ENCODE measurements around the gene CNGB1. TPM values are rescaled to one million over a fixed set of nuclear protein-coding genes. Genes with fewer than 3 reads are reported as not detected.
"Not testable (repeated sequence)": the region's sequence is repeated elsewhere in the genome, so short reads cannot be mapped to it uniquely, and the experiment has no call there.

Gene CNGB1
- polyA plus RNA-seq, 2 of the 4 experiments (the other 2 are of a cell fraction) = 0.23 to 0.39 TPM

DNA sequence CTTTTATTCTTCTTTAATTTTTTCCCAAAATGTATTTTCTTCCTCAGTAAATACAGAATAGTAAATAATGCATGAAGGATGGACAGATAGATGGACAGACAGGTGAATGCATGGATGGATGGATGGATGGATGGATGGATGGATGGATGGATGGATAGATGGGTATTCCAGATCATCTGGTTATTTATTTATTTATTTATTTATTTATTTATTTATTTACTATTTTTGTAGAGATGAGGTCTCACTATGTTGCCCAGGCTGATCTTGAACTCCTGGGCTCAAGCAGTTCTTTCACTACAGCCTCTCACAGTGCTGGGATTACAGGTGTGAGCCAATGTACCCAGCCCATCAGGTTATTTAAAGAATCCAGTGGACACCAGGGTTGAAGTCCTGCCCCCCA lies 53.0 kb downstream of the CNGB1 start:
- H3K4me1 ChIP-seq; H3K4me2 ChIP-seq; H3K27ac ChIP-seq; CTCF ChIA-PET; H3K9me3 ChIP-seq; POLR2A ChIA-PET; ATAC-seq; H3K4me3 ChIP-seq; FAIRE-seq; DNase-seq (ENCODE audit: low read depth in 1 of 2, low spot score in 1 of 2): not testable (repeated sequence)
- peak; percentile 86 for TF ChIP-seq ZC3H11A (IDR thresholded peaks at IDR 0.05)

GRCh38 chr16:57917489-57917888 lies 53.4 kb downstream of the CNGB1 start:
- DNase-seq (ENCODE audit: low read depth in 1 of 2, low spot score in 1 of 2); H3K4me3 ChIP-seq; H3K9me3 ChIP-seq; H3K27ac ChIP-seq; ATAC-seq; FAIRE-seq; H3K4me2 ChIP-seq; H3K4me1 ChIP-seq; CTCF ChIA-PET; POLR2A ChIA-PET: not testable (repeated sequence)
- 87% methylated on average over 2 of the region's 2 CpGs for whole genome bisulfite sequencing (ENCODE audit: missing lambda C conversion rate)

- peak in 1 of 2 experiments; percentile 42; a peak in 1 of 6 replicates for ATAC-seq
- ChIA-PET CTCF (interaction anchor here (1.2 to 2.4 kb wide), 5 partner anchors 11 to 77 kb away, joined by 3 to 23 read pairs (median 4); no protein-coding TSS in a partner anchor), POLR2A (no interaction called here)
- DNase-seq (ENCODE audit: low read depth in 1 of 2, low spot score in 1 of 2) = peak in 1 of 2 experiments; percentile 28
- peaks cover 3% of the 10 kb centered on the region; the same call in 1 of the 3 replicates for H3K4me1 ChIP-seq
- H3K9me3 ChIP-seq = no peaks in the 10 kb centered on the region
- no peak overlapping the region for H3K27ac ChIP-seq
- FAIRE-seq = no peak
- TF ChIP-seq ATOH8 (CRISPR knock-in tag; IDR thresholded peaks at IDR 0.05; ENCODE audit: low read depth) (no peak), RARB (CRISPR knock-in tag; IDR thresholded peaks at IDR 0.05) (no peak), KDM1A (IDR thresholded peaks at IDR 0.05; ENCODE audit: low read depth) (0 out of 2 replicates have a peak, but pooled peaks have one; percentile 28), ZFP36 (IDR thresholded peaks at IDR 0.05; ENCODE audit: borderline replicate concordance, partially characterized antibody) (no peak), ZC3H11A (IDR thresholded peaks at IDR 0.05) (no peak), FOSL2 (IDR thresholded peaks at IDR 0.05) (no peak), FOSL2 (CRISPR knock-in tag; IDR thresholded peaks at IDR 0.05) (0 out of 2 replicates have a peak, but pooled peaks have one; percentile 17)
- WGBS (ENCODE audit: missing lambda C conversion rate) = 73% methylated on average over 17 of the region's 17 CpGs
- H3K4me3 ChIP-seq = no peak overlapping the region
- H3K4me2 ChIP-seq = no peak overlapping the region
These were observed 54.0 kb downstream of the CNGB1 start for GRCh38 chr16:57916735-57917438.

DNA sequence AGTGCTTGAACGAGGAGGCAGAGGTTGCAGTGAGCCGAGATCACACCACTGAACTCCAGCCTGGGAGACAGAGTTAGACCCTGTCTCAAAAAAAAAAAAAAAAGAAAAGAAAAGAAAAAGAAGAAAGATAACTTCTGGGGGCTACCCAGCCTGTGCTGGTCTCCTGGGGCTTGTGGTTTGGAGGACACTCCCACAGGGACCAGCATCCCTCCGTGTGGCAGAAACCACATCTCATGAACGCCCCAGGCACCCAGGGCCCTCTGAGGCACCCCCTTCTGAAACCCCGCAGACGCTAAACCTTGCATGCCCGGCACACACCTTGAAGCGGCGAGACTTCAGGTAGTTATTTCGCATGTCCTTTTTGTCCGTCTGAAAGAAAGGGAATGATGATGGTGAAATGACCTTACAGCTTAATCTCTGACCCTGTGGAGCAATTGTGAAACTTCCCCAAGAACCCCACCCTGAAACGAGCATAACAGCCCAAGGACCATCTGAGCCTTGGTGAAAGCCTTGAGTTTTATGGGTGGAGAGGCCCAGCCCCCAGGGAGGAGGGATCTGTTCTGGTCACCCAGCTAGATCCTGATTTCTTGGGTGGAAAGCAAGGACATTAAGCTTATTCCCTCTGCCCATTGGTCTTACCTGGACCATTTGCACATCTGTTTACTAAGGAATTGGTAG lies 55.0 kb downstream of the CNGB1 start:
- FAIRE-seq (no peak), ATAC-seq (peak in 1 of 2 experiments; percentile 46; a peak in 2 of 6 replicates), DNase-seq (ENCODE audit: low read depth in 1 of 2, low spot score in 1 of 2) (no peak)
- ChIA-PET CTCF (interaction anchor here (1.2 to 2.4 kb wide), 7 partner anchors 10 to 78 kb away, joined by 3 to 23 read pairs (median 4); no protein-coding TSS in a partner anchor), POLR2A (no interaction called here)
- Histone ChIP-seq H3K4me3 (no peak overlapping the region), H3K27ac (no peak overlapping the region), H3K4me1 (peaks cover 3% of the 10 kb centered on the region; the same call in 1 of the 3 replicates), H3K9me3 (no peaks in the 10 kb centered on the region), H3K4me2 (no peak overlapping the region)
- TF ChIP-seq, protein P1, sequence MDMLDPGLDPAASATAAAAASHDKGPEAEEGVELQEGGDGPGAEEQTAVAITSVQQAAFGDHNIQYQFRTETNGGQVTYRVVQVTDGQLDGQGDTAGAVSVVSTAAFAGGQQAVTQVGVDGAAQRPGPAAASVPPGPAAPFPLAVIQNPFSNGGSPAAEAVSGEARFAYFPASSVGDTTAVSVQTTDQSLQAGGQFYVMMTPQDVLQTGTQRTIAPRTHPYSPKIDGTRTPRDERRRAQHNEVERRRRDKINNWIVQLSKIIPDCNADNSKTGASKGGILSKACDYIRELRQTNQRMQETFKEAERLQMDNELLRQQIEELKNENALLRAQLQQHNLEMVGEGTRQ (IDR thresholded peaks at IDR 0.05) = no peak
- TF ChIP-seq SMC3 (IDR thresholded peaks at IDR 0.05) (no peak), ZNF302 (CRISPR knock-in tag; IDR thresholded peaks at IDR 0.05) (no peak), HOXB5 (CRISPR knock-in tag; IDR thresholded peaks at IDR 0.05) (no peak), REST (IDR thresholded peaks at IDR 0.05) (no peak), HEYL (CRISPR knock-in tag; IDR thresholded peaks at IDR 0.05) (no peak), JUN (IDR thresholded peaks at IDR 0.05) (no peak), CHD2 (IDR thresholded peaks at IDR 0.05; ENCODE audit: low read length, partially characterized antibody) (no peak), ZFP36 (IDR thresholded peaks at IDR 0.05; ENCODE audit: borderline replicate concordance, partially characterized antibody) (no peak), TFCP2L1 (CRISPR knock-in tag; IDR thresholded peaks at IDR 0.05) (no peak), FOXS1 (CRISPR knock-in tag; IDR thresholded peaks at IDR 0.05) (no peak), FOSB (CRISPR knock-in tag; IDR thresholded peaks at IDR 0.05) (no peak)
- 76% methylated on average over 12 of the region's 12 CpGs for WGBS (ENCODE audit: missing lambda C conversion rate)
